Panc1 (cell line): ENCODE data around the gene LMTK2. TPM values are rescaled to one million over a fixed set of nuclear protein-coding genes. Genes with fewer than 3 reads are reported as not detected.

Experiments
- ATAC-seq: fragments of 200-7000 bp; cut with Tn5 transposase; 2 replicates; pipeline ENCODE4 v1.9.1; 2020; ENCODE audit warnings: mild to moderate bottlenecking, moderate library complexity
- BruUV-seq: library from RNA; stranded (reverse); fragments of 400-500 nt; replicated peaks from 2 replicates; lab custom pipeline; 2021; lab: Mats Ljungman, UMichigan
- CTCF ChIA-PET: fragments of 300-600 bp; sonication (Branson Sonifier 250); formaldehyde crosslinking; loops from one replicate; lab custom pipeline; 2022; ENCODE audit warnings: antibody characterized with exemption; lab: Charles Lee
- POLR2A ChIA-PET: fragments of 300-600 bp; sonication (Branson Sonifier 250); formaldehyde crosslinking; loops from one replicate; lab custom pipeline; 2022; ENCODE audit warnings: antibody characterized with exemption; lab: Charles Lee
- DNase-seq: peaks from one replicate; pipeline ENCODE4 v3.0.0-alpha.2; 2010; ENCODE audit warnings: low read depth, low spot score
- H3K27ac ChIP-seq: 2 replicates; pipeline ENCODE4 v1.5.1; 2011; ENCODE audit warnings: mild to moderate bottlenecking, low read length, inconsistent platforms
- H3K27me3 ChIP-seq: fragments of 200-500 bp; sonication (Bioruptor generic); 2 replicates; pipeline ENCODE4 v1.6.0; 2014; ENCODE audit warnings: low read length, inconsistent platforms; ENCODE audit not compliant: control insufficient read depth, insufficient read depth
- H3K36me3 ChIP-seq: fragments of 200-500 bp; sonication (Bioruptor generic); 2 replicates; pipeline ENCODE4 v1.5.1; 2014; ENCODE audit warnings: inconsistent platforms, mild to moderate bottlenecking, low read length, moderate library complexity; ENCODE audit not compliant: control insufficient read depth, insufficient read depth
- H3K4me1 ChIP-seq: 2 replicates; pipeline ENCODE4 v1.5.1; 2011; ENCODE audit warnings: inconsistent platforms, mild to moderate bottlenecking, low read length, moderate library complexity; ENCODE audit not compliant: control insufficient read depth, insufficient read depth
- H3K4me3 ChIP-seq, 2 experiments: 2 replicates each; pipeline ENCODE4 v1.5.1; 2011 to 2012; ENCODE audit warnings: low read depth in 2 of 2, low read length in 2 of 2, mild to moderate bottlenecking in 2 of 2, inconsistent platforms in 1 of 2, moderate library complexity in 1 of 2
- H3K9me3 ChIP-seq: fragments of 200-500 bp; sonication (Bioruptor generic); 2 replicates; pipeline ENCODE4 v1.5.1; 2014; ENCODE audit warnings: low read depth, mild to moderate bottlenecking, inconsistent platforms, low read length, moderate library complexity; ENCODE audit not compliant: control insufficient read depth, insufficient read depth
- CTCF ChIP-seq: fragments of 450-650 bp; IDR thresholded peaks from 2 replicates; pipeline ENCODE4 v1.5.1; 2017; ENCODE audit warnings: mild to moderate bottlenecking
- POLR2AphosphoS5 ChIP-seq: IDR thresholded peaks from 2 replicates; pipeline ENCODE4 v1.6.1; 2012; ENCODE audit warnings: mild to moderate bottlenecking, low read depth, low read length, moderate library complexity
- REST ChIP-seq, 2 experiments: IDR thresholded peaks; 2 replicates each; pipeline ENCODE4 v1.6.1; 2011 to 2012; ENCODE audit warnings: low read depth in 2 of 2, control low read depth in 1 of 2, low read length in 1 of 2, mild to moderate bottlenecking in 1 of 2, moderate library complexity in 1 of 2; ENCODE audit not compliant: insufficient read depth in 1 of 2
- SIN3A ChIP-seq: IDR thresholded peaks from 2 replicates; pipeline ENCODE4 v1.6.1; 2012; ENCODE audit warnings: low read depth, mild to moderate bottlenecking, low read length, moderate library complexity, borderline replicate concordance; ENCODE audit not compliant: insufficient read depth
- TCF7L2 ChIP-seq: IDR thresholded peaks from 2 replicates; pipeline ENCODE4 v1.6.1; 2011; ENCODE audit warnings: mild to moderate bottlenecking, low read depth, low read length, inconsistent platforms
- in situ Hi-C: cut with HindIII; loops from 2 replicates; pipeline ENCODE4 v1.10.0; 2016; ENCODE audit warnings: low sequenced_read_pairs, low pct_unique_long_range_greater_than_20kb
- intact Hi-C: fragments of 100-400 bp; cut with micrococcal nuclease; formaldehyde crosslinking; loops from one replicate; pipeline ENCODE4 v1.10.0; 2022; ENCODE audit not compliant: unreplicated experiment
- total RNA-seq: library from RNA; stranded (reverse); gene quantifications from one replicate; pipeline ENCODE4 v1.2.1, GENCODE V29; 2021; ENCODE audit not compliant: unreplicated experiment

The LMTK2 gene
- total RNA-seq, 1 experiment from 2014 or later, result 25.4 TPM

DNA sequence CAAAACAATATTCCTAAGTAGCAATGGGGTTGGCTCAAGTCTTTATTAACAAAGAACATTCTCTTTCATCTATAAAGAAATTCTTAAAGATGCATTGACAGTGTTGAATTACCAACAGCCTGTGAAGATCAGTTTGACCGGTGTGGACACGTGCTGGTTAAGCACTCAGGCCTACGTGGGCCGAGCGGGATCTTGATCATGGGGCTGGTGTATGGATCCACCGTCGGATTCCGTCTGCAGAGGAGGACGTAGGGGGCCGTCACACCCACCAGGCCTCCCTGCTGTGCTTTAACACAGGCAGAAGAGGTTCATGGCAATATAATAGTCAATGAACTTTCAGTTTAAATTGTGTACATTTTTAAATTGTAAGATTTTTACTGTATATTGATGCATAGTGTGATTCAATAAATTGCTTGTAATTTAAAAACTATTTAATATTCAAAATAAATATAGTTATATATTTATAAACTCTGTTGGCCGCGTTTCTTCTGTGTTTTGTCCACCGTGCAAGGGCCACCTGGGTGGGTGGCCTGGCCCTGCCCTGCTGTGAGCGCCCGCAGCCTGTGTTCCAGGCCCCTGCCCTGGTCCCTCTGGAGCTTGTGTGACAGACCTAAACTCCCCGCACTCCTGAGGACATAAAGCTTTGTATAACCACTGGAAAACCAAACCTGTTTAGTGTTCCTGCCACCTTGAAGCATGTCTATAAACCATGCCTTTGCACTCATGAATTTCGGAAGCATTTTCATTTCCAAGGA is 102.7 kb downstream of the LMTK2 start:
- ATAC-seq (no peak), DNase-seq (no peak)
- no peaks in the 10 kb centered on the region for H3K27me3 ChIP-seq
- BruUV-seq, result no TSS peak
- H3K27ac ChIP-seq, result no peak overlapping the region
- no peaks in the 10 kb centered on the region for H3K9me3 ChIP-seq
- no peaks in the 10 kb centered on the region for H3K36me3 ChIP-seq
- ChIA-PET POLR2A (no interaction called here), CTCF (no interaction called here)
- intact Hi-C loops, result no loop called here
- H3K4me1 ChIP-seq, result no peaks in the 10 kb centered on the region
- H3K4me3 ChIP-seq, result no peak overlapping the region
- in situ Hi-C loops, result no loop called here
- TF ChIP-seq SIN3A, result no peak
- TF ChIP-seq REST (IDR thresholded peaks at IDR 0.05; ENCODE audit: insufficient read depth in 1 of 2, low read depth in 2 of 2, low read length in 1 of 2), result no peak
- TF ChIP-seq TCF7L2, result no peak
- no peak for TF ChIP-seq POLR2AphosphoS5

- no peak for DNase-seq
- no peaks in the 10 kb centered on the region for H3K36me3 ChIP-seq
Observed at GRCh38 chr7:98210513-98211220, 104.0 kb downstream of the LMTK2 start.

DNA sequence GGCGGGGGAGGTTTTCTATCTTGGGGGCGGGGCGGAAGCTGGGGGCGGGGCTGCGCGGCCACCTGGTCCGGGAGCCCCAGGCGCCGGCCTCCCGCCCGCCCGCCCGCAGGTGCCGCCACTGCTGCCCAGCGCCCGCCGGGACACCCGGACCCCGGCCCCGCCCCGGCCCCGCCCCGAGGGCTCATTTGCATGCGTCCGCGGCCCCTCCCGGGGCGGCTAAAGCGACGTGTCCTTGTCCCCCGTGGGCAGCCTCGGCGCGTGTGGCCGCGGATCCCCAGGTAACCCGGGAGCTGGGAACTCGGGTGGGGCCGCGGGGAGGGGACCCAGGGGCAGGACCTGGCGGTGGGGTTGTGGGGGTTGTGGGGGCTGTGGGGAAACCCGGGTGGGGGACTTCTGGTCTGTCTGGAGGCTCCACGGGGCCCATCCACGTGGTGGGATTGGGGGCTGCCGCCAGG is 104.6 kb downstream of the LMTK2 start, which contains the start of gene BHLHA15:
TSS of gene BHLHA15 (plus strand) at position 219 of the 455 bp plus-strand sequence. CDS start 871 bp downstream, outside the sequence.
- H3K4me3 ChIP-seq, result peak within 1 kb of the TSS; percentile 32 to 36
- H3K9me3 ChIP-seq, result no peaks in the 10 kb centered on the region
- in situ Hi-C loops (no loop called here), intact Hi-C loops (no loop called here)
- POLR2A ChIA-PET, result no interaction called here
- H3K27me3 ChIP-seq, result no peaks in the 10 kb centered on the region
- TF ChIP-seq SIN3A (no peak), CTCF (no peak), TCF7L2 (no peak), REST (IDR thresholded peaks at IDR 0.05; ENCODE audit: insufficient read depth in 1 of 2, low read depth in 2 of 2, low read length in 1 of 2) (no peak), POLR2AphosphoS5 (no peak)
- DNase-seq, result no peak
- H3K27ac ChIP-seq, result no peak within 1 kb of the TSS
- peak; percentile 53 for ATAC-seq
- H3K36me3 ChIP-seq, result no peaks in the 10 kb centered on the region
- CTCF ChIA-PET, result no interaction called here
- BruUV-seq, result no TSS peak
- H3K4me1 ChIP-seq, result no peaks in the 10 kb centered on the region

More at GRCh38 chr7:98210513-98211220, 104.0 kb downstream of the LMTK2 start:
- intact Hi-C loops, result no loop called here
- no peak overlapping the region for H3K27ac ChIP-seq
- H3K4me3 ChIP-seq, result peak overlapping the region; percentile 32 to 36
- no peaks in the 10 kb centered on the region for H3K27me3 ChIP-seq
- ChIA-PET CTCF (no interaction called here), POLR2A (no interaction called here)
- in situ Hi-C loops, result no loop called here
- no TSS peak for BruUV-seq
- ATAC-seq, result peak; percentile 75
- H3K4me1 ChIP-seq, result no peaks in the 10 kb centered on the region
- no peak for TF ChIP-seq TCF7L2
- no peak for TF ChIP-seq SIN3A
- no peaks in the 10 kb centered on the region for H3K9me3 ChIP-seq
